Measurements from ENCODE around the gene ATXN1.

- no peak for TF ChIP-seq CTCF (IDR thresholded peaks at IDR 0.05; ENCODE audit: poor library complexity, severe bottlenecking)
- no peak for TF ChIP-seq SMC3 (conservative IDR thresholded peaks at IDR 0.05; ENCODE audit: poor library complexity)
- no peak for TF ChIP-seq POLR2AphosphoS5 (IDR thresholded peaks at IDR 0.05)
- no peak for TF ChIP-seq RAD21 (conservative IDR thresholded peaks at IDR 0.05)
- no peak for TF ChIP-seq TAF1 (IDR thresholded peaks at IDR 0.05; ENCODE audit: low read depth)
- no peak for TF ChIP-seq EZH2 (IDR thresholded peaks at IDR 0.05; ENCODE audit: borderline replicate concordance, insufficient read depth, low read length, poor library complexity, severe bottlenecking)
- TF ChIP-seq EP300 (conservative IDR thresholded peaks at IDR 0.05; ENCODE audit: poor library complexity, severe bottlenecking) = no peak
These were observed 475.7 kb downstream of the ATXN1 start for GRCh38 chr6:16285467-16286150.

All from neural cell (in vitro differentiated cells).